GM12873 (cell line): ENCODE results near the gene MBOAT1.

Experiments used
- CTCF ChIP-seq: IDR thresholded peaks from 2 replicates; pipeline ENCODE4 v1.5.1; 2012; ENCODE audit warnings: low read depth, mild to moderate bottlenecking, moderate library complexity, low read length, control low read depth; ENCODE audit not compliant: insufficient read depth; ENCODE audit errors: missing control alignments

MBOAT1 gene

GRCh38 chr6:20183706-20184105 is 28.6 kb downstream of the MBOAT1 start:
- TF ChIP-seq CTCF = no peak

GRCh38 chr6:20182926-20183521 is 29.2 kb downstream of the MBOAT1 start:
- TF ChIP-seq CTCF = no peak

GRCh38 chr6:20182069-20182468 is 30.2 kb downstream of the MBOAT1 start:
- TF ChIP-seq CTCF = no peak

- TF ChIP-seq CTCF = no peak
Observed at GRCh38 chr6:20180935-20181334, 31.3 kb downstream of the MBOAT1 start.

- no peak for TF ChIP-seq CTCF
Observed at GRCh38 chr6:20178327-20178726, 33.9 kb downstream of the MBOAT1 start.

- TF ChIP-seq CTCF = no peak
Observed at GRCh38 chr6:20175810-20176410, 36.4 kb downstream of the MBOAT1 start.

- TF ChIP-seq CTCF = no peak
Observed at GRCh38 chr6:20173833-20174792, 38.2 kb downstream of the MBOAT1 start.
